NCI-H524 treated with DMSO at 0.1 percent for 48 hours (cell line): ENCODE measurements around the gene LETM1.

Experiments used
- DNase-seq: peaks from one replicate; lab custom pipeline; 2025; lab: John Stamatoyannopoulos, UW

The LETM1 gene

GRCh38 chr4:1777822-1778641 lies 77.9 kb downstream of the LETM1 start:
- DNase-seq, result no peak

DNA sequence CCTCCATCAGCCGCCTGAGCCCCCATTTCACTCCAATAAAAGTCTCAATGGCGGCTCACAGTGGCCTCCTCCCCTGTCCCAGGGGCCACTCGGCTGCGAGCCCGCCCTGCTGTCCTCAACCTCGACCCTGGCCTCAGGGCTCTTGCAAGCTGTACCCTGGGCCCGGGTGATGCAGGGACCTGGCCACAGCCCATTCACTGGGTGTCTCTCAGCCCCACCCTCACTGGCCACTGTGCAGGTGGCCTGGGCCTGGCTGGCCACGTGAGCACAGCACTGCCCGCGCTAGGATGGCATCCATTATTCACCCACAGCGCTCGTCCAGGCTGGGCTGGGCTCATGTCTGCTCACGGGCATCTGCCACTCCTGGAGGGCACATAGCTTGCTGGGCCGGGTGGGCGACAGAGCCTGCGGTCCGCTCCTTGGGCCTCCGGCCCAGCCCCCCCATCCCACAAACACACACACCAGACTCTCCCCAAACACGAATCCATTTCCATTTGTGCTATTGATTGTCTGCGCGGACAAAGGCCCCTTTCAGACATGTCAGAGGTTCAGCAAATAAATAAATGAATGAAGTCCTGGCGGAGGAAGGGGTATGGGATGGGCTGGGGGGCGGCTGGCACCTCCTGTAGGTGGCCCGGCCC lies 79.3 kb downstream of the LETM1 start:
- no peak for DNase-seq

DNA sequence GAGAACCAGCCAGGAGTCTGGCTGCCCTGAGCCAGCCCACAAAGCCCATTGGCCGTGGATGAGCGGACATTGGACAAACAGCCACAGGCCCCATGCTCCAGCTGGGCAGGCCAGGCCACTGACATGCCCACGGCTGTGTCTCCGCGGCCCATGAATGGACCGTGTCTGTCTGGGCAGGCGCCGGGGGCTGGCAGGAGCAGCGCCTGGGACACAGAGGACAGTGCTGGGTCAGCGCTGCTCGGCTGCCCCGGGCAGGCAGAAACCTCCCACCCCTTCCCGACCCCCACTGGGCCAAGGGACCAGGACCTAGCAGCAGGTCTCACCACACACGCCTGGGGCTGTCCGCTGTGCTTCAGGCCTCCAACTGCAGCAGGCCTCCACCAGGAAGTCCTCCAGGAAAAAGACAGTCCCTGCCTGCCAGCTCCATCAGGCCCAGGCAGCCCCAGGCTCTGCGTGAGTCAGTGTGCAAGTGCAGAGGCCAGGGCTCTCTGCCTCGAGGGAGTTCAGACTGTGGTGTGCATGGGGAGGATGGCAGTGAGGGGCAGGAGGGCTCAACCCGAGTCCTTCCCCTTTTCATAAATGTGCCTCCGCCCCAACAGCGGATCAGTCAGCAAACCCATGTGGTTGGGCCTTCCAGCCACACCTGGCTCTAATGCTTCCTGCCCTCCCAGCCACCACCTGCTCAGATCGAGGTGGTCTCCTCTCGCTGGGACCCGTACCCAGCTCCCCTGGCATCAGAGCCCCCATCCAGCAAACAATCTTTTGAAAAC lies 80.0 kb downstream of the LETM1 start:
- DNase-seq, result no peak

- DNase-seq, result no peak
Measured at GRCh38 chr4:1773754-1774153, 82.2 kb downstream of the LETM1 start.

DNA sequence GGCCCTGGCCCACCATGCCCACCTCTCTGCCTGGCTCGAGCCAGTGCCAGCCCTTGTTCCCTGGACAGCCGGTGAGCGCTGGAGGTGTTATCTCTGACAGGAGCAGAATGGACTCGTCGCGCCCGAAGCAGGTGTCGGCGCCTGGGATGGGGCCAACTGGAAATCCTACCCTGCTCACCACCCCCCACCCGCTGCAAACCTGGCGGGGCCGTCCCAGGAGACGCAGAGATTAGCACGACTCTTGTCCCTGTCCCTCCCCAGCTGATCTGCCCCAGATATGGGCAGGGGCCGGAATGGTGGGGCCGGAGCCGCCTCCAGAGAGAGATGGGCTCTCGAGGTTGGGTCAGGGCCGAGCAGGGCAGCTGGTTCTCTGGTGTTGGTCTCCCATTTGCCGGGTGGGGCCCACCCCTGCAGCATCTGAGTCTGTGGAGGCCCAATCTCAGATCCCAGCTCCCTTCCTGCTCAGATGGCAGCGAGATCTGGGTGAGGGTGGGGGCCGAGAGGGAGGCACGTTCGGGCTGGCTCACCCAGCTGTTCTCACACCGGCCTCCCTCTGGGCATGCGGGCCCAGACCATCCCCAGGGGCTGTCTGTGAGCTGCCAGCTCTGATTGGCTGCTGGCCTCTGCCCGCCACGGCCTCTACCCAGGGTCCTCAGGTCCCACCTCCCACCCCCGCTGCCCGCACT lies 83.0 kb downstream of the LETM1 start:
- peak; percentile 87 for DNase-seq

DNA sequence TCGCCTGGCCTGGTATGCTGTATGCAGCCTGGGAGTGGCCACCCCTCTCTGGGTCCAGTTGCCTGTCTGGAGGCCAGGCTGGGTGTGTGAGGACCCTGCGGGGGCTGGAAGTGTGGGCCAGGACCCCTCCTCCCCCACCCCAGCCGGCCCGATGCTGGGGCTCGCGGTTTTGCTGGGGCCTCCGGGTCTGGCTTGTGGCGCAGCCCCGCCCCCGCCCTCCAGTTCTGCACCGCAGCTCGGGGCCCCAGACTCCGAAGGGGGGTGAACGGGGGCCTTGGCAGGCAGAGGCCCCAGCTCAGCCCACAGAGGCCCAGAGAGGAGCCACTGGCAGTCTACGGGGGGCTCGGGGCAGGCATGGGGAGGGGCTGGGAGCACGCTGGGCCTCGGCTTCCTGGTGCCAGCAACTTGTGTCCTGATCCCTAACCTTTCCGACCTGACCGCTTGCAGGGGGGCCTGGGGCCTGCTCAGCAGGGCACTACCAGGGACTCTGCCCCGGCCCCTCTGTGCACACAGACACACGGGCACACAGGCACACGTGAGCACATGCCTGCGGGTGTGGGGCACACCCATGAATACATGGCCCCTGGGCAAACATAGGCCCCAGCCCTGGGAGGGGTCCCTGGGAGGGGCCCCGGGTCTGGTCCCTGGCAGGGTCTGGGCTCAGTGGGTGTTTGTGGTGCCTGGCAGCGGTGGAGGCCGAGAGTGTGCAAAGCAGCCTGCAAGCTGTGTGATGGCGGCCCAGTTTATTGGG lies 84.2 kb downstream of the LETM1 start:
- no peak for DNase-seq

- DNase-seq, result no peak
Measured at GRCh38 chr4:1770791-1771231, 85.1 kb downstream of the LETM1 start.

GRCh38 chr4:1770245-1770644 lies 85.7 kb downstream of the LETM1 start:
- no peak for DNase-seq

- DNase-seq, result no peak
Measured at GRCh38 chr4:1769692-1770091, 86.3 kb downstream of the LETM1 start.

DNA sequence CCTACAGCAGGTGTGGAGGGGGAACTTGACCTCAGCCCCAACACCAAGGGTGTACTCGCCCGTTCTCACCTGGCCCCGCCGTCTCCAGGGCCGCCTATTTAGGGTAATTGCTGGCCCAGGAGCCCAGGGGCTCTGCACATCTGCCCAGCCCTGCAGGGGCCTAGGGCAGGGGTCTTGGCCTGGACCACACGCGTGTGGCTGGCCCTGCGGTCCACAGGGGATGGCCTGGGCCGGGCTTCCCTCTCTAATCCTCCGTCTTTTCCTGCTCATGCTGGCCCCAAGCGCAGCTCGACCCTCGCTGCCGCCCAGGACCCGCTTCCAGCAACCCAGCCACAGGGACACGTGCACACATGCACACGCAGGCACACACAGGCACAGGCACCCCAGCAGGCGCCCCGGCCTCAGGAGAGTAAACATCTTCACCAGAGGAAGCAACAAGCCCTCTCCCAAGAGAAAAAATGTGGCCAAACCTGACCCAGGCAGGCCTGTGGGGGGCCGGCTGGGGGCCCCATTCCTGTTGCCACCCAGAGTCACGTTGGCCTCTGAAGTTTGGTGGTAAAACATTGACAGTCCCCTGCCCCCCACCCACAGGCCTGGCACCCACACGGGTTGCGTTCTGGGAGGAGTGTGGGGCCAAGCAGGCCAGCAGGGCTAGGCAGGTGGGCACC lies 87.5 kb downstream of the LETM1 start:
- DNase-seq, result no peak

DNA sequence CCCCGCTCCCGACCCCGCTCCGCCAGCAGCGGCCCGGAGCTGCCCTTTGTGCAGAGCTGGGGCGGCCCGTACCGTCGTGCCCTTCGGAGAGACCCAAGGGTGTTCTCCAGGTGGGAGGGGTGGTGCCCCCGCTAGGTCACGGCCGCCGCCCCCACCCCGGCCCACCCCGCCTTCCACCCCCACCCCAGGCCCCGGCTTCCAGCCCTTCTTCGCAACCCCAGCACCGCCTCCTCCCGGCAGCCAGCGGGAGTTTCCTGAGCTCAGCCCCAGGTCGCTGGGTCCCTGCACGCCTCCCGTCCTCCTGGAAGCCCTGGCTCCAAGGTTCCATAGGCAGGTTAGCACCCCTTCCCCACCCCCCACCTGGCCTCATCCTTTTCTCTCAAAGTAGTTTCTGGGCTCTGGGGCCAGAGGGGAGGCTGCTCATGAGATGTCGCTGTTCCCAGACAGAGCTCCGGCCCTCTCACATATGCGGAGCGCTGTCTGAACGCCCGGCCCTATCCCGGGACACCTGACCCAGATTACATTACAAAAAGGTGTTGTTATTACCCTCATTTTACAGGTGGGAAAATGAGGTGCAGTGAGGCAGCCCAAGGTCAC lies 88.1 kb downstream of the LETM1 start:
- DNase-seq, result no peak

DNA sequence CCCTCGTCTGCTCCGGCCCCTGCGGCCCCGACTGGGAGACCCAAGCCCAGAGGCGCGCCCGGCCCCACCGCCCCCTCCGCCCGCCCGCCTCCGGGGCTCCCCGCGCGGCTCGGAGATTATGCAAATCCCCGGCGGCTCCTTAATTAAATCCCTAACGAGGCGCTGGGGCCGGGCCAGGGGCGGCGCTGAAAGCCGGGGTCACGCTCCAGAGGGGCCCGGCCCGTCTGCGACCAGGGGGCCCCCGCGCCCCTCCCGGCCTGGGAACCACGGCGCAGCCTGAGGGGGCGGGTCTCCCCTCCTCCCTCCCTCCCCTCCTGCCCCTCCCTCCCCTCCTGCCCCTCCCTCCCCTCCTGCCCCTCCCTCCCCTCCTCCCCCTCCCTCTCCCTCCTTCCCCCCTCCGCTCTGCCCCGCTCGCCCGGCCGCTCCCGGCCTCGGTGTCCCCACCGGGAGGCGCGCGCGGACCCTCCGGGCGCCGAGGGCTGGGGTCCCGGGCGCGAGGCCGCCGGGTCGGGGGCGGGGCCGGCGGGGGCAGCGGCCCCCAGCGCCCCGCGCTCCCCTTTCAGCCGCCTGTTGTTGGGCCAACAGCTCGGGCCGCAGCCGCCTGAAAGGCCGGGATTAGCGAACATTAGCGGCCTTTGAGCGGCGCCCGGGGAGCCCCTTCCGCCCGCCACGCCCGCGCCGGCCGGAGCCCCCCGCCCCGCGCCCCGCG lies 88.7 kb downstream of the LETM1 start:
- DNase-seq, result no peak

GRCh38 chr4:1766106-1767060 lies 89.6 kb downstream of the LETM1 start:
- no peak for DNase-seq

DNA sequence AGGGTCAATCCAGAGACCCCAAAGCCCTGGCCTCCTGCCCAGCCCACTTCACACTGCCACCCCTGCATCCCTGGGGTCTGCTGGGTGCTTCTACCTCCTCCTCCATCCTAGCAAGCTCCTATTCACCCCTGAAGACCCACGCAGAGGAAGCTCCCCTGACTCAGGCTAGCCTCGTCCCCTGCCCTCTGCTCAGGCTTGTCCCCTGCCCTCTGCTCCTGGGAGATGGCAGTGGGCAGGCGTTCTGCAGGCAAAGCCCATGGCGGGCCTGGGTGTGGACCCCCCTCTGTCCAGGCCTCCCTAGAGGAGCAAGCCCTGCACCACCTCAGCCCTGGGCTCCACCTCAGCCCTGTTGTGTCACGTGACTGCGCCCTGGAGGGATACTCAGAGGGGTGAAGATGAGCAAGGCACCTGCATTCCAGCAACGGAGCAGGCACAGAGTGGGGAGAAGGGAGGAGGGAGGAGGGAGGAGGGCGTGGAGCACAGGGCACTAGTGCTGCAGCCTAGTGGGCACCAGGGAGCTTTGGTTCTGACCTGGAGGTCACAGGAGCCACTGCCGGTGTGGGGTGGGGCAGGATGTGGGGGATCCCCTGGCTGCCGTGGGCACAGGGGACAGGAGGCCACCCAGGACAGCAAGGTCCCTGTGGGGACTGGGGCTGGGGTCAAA lies 90.4 kb downstream of the LETM1 start:
- no peak for DNase-seq

GRCh38 chr4:1764670-1765069 lies 91.3 kb downstream of the LETM1 start:
- DNase-seq, result no peak

DNA sequence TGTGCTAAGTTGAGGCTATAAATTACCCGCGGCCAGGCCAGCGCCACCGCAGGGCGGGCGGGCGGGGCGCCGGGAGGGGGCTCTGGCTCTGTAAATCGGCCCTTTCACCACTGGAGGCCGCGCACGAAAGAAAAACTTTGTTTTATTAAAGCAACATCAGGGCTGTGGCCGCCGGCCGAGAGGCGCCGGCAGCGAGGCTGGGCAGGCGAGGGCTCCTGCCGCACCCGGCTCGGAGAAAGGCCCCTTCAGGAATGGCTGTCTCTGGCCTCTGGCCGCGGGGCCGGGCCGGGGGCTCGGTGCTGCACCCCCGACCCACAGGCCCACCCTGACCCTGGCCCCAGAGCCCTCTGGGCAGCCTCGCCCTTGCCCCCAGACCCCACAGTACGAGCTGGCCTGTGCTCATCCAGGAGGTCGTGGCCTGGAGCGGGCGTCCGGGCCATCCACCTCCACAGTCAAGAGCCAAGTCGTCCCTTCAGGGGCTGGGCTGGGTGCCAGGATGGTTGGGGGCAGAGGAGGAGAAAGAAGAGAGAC lies 92.3 kb downstream of the LETM1 start:
- no peak for DNase-seq

- no peak for DNase-seq
Measured at GRCh38 chr4:1763070-1763549, 92.8 kb downstream of the LETM1 start.
